OCI-LY7 (cell line): ENCODE results near the gene TBCB. TPM values are rescaled to one million over a fixed set of nuclear protein-coding genes. Genes with fewer than 3 reads are reported as not detected.
A peak's percentile ranks its signal among the peaks of the same experiment; 100 is the strongest.

Source experiments
- BruUV-seq: library from RNA; stranded (reverse); fragments of 400-500 nt; replicated peaks from 2 replicates; lab custom pipeline; 2021; lab: Mats Ljungman, UMichigan
- CTCF ChIA-PET: fragments of 300-600 bp; sonication (Branson Sonifier 250); formaldehyde crosslinking; loops from one replicate; lab custom pipeline; 2022; ENCODE audit warnings: antibody characterized with exemption; ENCODE audit not compliant: unreplicated experiment; lab: Charles Lee
- POLR2A ChIA-PET: fragments of 300-600 bp; sonication (Branson Sonifier 250); formaldehyde crosslinking; loops from one replicate; lab custom pipeline; 2022; ENCODE audit warnings: antibody characterized with exemption; lab: Charles Lee
- DNase-seq: peaks from one replicate; pipeline ENCODE4 v3.0.0-alpha.2; 2015; ENCODE audit warnings: low spot score
- H2AFZ ChIP-seq: fragments of 200-600 bp; sonication (generic), shearing (Covaris generic); 2 replicates; pipeline ENCODE4 v1.6.1; 2014; ENCODE audit warnings: mild to moderate bottlenecking, antibody characterized with exemption, low read length, moderate library complexity
- H3K27ac ChIP-seq: fragments of 200-600 bp; sonication (generic); 2 replicates; pipeline ENCODE4 v1.5.1; 2014; ENCODE audit warnings: mixed run types, low read depth, mild to moderate bottlenecking, moderate library complexity, low read length, inconsistent platforms; ENCODE audit not compliant: poor library complexity, severe bottlenecking
- H3K36me3 ChIP-seq: fragments of 200-600 bp; sonication (generic); 2 replicates; pipeline ENCODE4 v1.6.1; 2014; ENCODE audit warnings: mild to moderate bottlenecking, antibody characterized with exemption, low read length, moderate library complexity, mixed read lengths; ENCODE audit not compliant: insufficient read depth
- H3K4me1 ChIP-seq: fragments of 200-600 bp; sonication (generic); 2 replicates; pipeline ENCODE4 v1.5.1; 2014; ENCODE audit warnings: mild to moderate bottlenecking, low read length; ENCODE audit not compliant: insufficient read depth, poor library complexity, severe bottlenecking
- H3K4me2 ChIP-seq: fragments of 200-600 bp; sonication (generic); 2 replicates; pipeline ENCODE4 v1.6.1; 2014; ENCODE audit warnings: mild to moderate bottlenecking, low read length
- H3K4me3 ChIP-seq: fragments of 200-600 bp; sonication (generic); 2 replicates; pipeline ENCODE4 v1.5.1; 2014; ENCODE audit warnings: mild to moderate bottlenecking, low read depth, low read length; ENCODE audit not compliant: poor library complexity, severe bottlenecking
- H3K79me2 ChIP-seq: fragments of 200-600 bp; sonication (generic); 2 replicates; pipeline ENCODE4 v1.6.1; 2016; ENCODE audit warnings: low read depth, mild to moderate bottlenecking, low read length, moderate library complexity, mixed read lengths; ENCODE audit not compliant: insufficient read depth
- H3K9me2 ChIP-seq: fragments of 200-600 bp; sonication (generic); 2 replicates; pipeline ENCODE4 v1.6.1; 2016; ENCODE audit warnings: mild to moderate bottlenecking, low read length, mixed read lengths; ENCODE audit not compliant: insufficient read depth
- H3K9me3 ChIP-seq: fragments of 200-600 bp; sonication (generic); 2 replicates; pipeline ENCODE4 v1.6.1; 2014; ENCODE audit warnings: mild to moderate bottlenecking, mixed run types, low read length, mixed read lengths
- H4K20me1 ChIP-seq: fragments of 200-600 bp; sonication (generic); 2 replicates; pipeline ENCODE4 v1.6.1; 2014; ENCODE audit warnings: mild to moderate bottlenecking, antibody characterized with exemption, low read length, moderate library complexity, mixed read lengths; ENCODE audit not compliant: insufficient read depth
- EZH2phosphoT487 ChIP-seq: fragments of 200-600 bp; sonication (generic); IDR thresholded peaks from 2 replicates; pipeline ENCODE4 v1.6.1; 2018; ENCODE audit warnings: low read depth, borderline replicate concordance, mild to moderate bottlenecking, mixed run types, antibody characterized with exemption, low read length, moderate library complexity, mixed read lengths
- intact Hi-C: fragments of 100-400 bp; cut with micrococcal nuclease; formaldehyde crosslinking; loops from one replicate; pipeline ENCODE4 v1.10.0; 2022; ENCODE audit not compliant: unreplicated experiment
- total RNA-seq, 2 experiments: library from RNA; depleted of rRNA in 1 of 2; stranded (reverse); fragments of >200 nt in 1 of 2; shearing (Covaris generic) in 1 of 2; gene quantifications; 2 replicates each; pipeline ENCODE4 v1.2.3, GENCODE V29; 2014 to 2022
- TF ChIP-seq, protein P1 (sequence below): fragments of 200-600 bp; sonication (generic); conservative IDR thresholded peaks from 2 replicates; pipeline ENCODE4 v1.5.1; 2014; ENCODE audit warnings: mild to moderate bottlenecking, antibody characterized with exemption, low read length, moderate library complexity, mixed read lengths

TBCB gene
- total RNA-seq, 2 experiments from 2014 or later: 136 to 200 TPM

GRCh38 chr19:36106991-36107390 lies 8.3 kb upstream of the TBCB start:
- intact Hi-C loops: no loop called here
- peaks cover 63% of the 10 kb centered on the region for H3K36me3 ChIP-seq
- no TSS peak for BruUV-seq
- no peak overlapping the region for H3K4me3 ChIP-seq
- no peaks in the 10 kb centered on the region for H4K20me1 ChIP-seq
- H3K79me2 ChIP-seq: no peaks in the 10 kb centered on the region
- no peak overlapping the region for H3K4me2 ChIP-seq
- TF ChIP-seq, protein P1, sequence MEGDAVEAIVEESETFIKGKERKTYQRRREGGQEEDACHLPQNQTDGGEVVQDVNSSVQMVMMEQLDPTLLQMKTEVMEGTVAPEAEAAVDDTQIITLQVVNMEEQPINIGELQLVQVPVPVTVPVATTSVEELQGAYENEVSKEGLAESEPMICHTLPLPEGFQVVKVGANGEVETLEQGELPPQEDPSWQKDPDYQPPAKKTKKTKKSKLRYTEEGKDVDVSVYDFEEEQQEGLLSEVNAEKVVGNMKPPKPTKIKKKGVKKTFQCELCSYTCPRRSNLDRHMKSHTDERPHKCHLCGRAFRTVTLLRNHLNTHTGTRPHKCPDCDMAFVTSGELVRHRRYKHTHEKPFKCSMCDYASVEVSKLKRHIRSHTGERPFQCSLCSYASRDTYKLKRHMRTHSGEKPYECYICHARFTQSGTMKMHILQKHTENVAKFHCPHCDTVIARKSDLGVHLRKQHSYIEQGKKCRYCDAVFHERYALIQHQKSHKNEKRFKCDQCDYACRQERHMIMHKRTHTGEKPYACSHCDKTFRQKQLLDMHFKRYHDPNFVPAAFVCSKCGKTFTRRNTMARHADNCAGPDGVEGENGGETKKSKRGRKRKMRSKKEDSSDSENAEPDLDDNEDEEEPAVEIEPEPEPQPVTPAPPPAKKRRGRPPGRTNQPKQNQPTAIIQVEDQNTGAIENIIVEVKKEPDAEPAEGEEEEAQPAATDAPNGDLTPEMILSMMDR: no peak
- TF ChIP-seq EZH2phosphoT487: no peak
- ChIA-PET POLR2A (no interaction called here), CTCF (no interaction called here)
- no peak overlapping the region for H2AFZ ChIP-seq
- no peak overlapping the region for H3K27ac ChIP-seq
- H3K9me2 ChIP-seq: no peaks in the 10 kb centered on the region
- no peaks in the 10 kb centered on the region for H3K9me3 ChIP-seq
- peaks cover 10% of the 10 kb centered on the region for H3K4me1 ChIP-seq
- DNase-seq: no peak

DNA sequence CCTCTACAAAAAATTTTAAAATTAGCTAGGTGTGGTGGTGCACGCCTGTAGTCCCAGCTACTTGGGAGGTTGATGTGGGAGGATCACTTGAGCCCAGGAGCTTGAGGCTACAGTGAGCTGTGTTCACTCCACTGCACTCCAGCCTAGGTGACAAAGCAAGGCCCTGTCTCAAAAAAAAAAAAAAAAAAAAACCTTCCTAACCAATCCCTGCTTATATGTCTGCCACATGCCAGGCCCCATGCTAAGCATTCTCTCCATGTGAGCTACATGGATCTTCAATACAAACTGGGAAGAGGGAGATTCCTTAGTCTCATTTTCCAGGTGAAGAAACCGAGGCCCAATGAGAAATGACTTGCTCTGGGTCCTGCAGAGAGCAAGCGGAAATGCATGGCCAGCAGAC lies 6.6 kb upstream of the TBCB start:
- H3K4me1 ChIP-seq: peaks cover 16% of the 10 kb centered on the region
- CTCF ChIA-PET: no interaction called here
- H4K20me1 ChIP-seq: no peaks in the 10 kb centered on the region
- no TSS peak for BruUV-seq
- H3K4me3 ChIP-seq: no peak overlapping the region
- TF ChIP-seq EZH2phosphoT487: no peak
- TF ChIP-seq, protein P1: no peak
- intact Hi-C loops: no loop called here
- no peak for DNase-seq
- H3K36me3 ChIP-seq: peaks cover 59% of the 10 kb centered on the region
- H3K9me3 ChIP-seq: no peaks in the 10 kb centered on the region
- POLR2A ChIA-PET: interaction anchor here (0.6 kb wide), 1 partner anchor 140 kb away, joined by 3 read pairs; no protein-coding TSS in a partner anchor
- H2AFZ ChIP-seq: no peak overlapping the region
- no peak overlapping the region for H3K4me2 ChIP-seq
- peaks cover 2% of the 10 kb centered on the region; the same call in 1 of the 2 replicates for H3K79me2 ChIP-seq
- no peaks in the 10 kb centered on the region for H3K9me2 ChIP-seq
- H3K27ac ChIP-seq: no peak overlapping the region

DNA sequence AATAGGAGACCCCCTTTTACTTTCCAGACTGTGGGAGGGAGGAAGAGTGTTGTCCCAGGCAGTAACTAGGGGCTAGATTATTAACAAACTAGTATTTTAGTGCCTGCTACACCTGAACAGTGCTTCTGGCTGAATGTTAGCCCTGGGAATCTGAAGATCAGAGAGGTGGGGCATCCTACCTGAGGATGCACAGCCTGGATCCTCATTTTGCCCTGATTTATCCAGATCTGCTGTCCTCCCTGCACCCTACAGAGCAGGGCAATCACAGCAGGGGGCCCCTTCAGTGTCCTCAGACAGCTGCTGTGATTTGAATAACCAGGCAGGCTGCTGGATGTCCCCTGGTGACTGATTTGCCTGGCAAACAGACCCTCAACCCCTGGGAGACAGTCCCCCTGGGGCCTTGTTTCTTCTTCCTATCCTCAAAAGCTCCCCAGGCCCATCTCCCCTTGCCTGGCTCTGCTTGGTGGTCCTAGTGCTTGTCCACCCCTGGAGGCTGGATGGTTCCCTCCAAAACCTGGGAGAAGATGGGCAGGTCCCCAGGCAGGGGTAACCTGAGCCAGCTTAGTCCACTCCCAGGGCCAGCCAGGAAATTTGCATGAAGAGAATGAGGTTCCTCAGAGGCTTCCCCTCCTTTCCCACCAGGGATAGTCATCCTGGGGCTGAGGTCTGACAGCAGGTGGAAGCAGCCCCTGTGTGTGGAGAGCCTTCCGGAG lies 4.6 kb upstream of the TBCB start, which contains the start of gene OVOL3:
OVOL3 (plus strand) TSS at position 657 of the 713 bp plus-strand sequence. CDS start 60 bp downstream, outside the sequence.
- Histone ChIP-seq H3K36me3 (peaks cover 39% of the 10 kb centered on the region), H3K9me3 (no peaks in the 10 kb centered on the region), H3K4me2 (peak within 1 kb of the TSS; percentile 25; the same call in 1 of the 2 replicates), H4K20me1 (no peaks in the 10 kb centered on the region), H3K27ac (no peak within 1 kb of the TSS), H2AFZ (no peak within 1 kb of the TSS), H3K4me1 (peaks cover 19% of the 10 kb centered on the region), H3K79me2 (peaks cover 9% of the 10 kb centered on the region; the same call in 1 of the 2 replicates), H3K4me3 (no peak within 1 kb of the TSS), H3K9me2 (no peaks in the 10 kb centered on the region)
- ChIA-PET POLR2A (no interaction called here), CTCF (no interaction called here)
- no TSS peak for BruUV-seq
- DNase-seq: peak; percentile 9
- TF ChIP-seq, protein P1: no peak
- TF ChIP-seq EZH2phosphoT487: no peak
- intact Hi-C loops: no loop called here
